ENCODE data around the gene SCN4B.

The SCN4B gene

DNA sequence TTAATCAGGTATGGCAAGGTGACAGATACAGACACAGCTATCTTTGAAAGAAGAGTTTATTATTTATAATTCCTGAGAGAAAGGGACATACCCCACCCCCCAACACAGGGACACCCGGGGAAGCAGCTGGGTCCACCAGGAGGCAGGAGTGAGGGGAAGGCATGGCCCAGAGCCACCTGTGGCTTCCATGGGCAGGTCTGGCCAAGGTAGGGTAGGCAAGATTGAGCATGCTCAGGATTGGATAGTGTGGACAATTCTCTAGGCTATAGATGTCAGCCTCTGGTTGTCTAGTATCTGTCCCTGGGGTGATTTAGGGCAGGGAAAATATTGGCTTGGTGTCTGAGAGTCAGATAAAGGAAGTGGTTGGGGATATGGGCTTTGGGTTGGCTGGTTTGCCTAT, 38.4 kb downstream of the SCN4B start:
- TF ChIP-seq, protein P1, sequence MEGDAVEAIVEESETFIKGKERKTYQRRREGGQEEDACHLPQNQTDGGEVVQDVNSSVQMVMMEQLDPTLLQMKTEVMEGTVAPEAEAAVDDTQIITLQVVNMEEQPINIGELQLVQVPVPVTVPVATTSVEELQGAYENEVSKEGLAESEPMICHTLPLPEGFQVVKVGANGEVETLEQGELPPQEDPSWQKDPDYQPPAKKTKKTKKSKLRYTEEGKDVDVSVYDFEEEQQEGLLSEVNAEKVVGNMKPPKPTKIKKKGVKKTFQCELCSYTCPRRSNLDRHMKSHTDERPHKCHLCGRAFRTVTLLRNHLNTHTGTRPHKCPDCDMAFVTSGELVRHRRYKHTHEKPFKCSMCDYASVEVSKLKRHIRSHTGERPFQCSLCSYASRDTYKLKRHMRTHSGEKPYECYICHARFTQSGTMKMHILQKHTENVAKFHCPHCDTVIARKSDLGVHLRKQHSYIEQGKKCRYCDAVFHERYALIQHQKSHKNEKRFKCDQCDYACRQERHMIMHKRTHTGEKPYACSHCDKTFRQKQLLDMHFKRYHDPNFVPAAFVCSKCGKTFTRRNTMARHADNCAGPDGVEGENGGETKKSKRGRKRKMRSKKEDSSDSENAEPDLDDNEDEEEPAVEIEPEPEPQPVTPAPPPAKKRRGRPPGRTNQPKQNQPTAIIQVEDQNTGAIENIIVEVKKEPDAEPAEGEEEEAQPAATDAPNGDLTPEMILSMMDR (IDR thresholded peaks at IDR 0.05; ENCODE audit: borderline replicate concordance, insufficient read depth, low read depth, low read length): no peak
- no peak overlapping the region for H3K4me3 ChIP-seq (ENCODE audit: low read depth, low read length)

DNA sequence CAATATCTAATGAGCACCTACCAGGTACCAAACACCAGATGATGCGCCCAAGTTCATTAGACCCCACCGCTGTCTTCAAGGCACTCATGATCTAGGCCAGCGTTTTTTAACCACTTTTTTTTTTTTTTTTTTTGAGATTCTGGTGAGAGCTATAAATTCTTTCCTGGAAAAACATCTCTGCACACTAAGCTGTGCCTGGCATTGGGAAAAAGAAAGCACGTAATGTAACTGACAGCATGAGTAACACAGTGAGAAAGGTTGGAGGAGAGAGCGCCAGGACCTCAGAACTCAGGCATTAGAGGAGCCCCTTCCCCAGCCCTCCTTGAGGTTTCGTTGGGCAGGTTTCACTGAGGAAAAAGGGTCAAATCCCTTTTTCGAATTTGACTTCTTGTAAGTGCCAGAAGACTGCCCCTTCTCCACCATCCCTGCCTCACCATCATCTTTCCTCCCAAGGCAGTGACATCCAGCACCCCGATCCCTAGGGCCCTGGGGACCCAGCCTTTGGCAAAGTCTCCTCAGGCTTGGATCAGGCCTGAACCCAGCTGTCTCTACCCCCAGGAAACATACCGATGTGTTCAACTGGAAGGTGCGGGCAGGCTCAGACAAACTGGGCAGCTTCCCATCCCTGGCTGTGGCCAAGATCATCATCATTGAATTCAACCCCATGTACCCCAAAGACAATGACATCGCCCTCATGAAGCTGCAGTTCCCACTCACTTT, 39.8 kb downstream of the SCN4B start:
- TF ChIP-seq, protein P1 (IDR thresholded peaks at IDR 0.05; ENCODE audit: borderline replicate concordance, insufficient read depth, low read depth, low read length): no peak
- H3K4me3 ChIP-seq (ENCODE audit: low read depth, low read length): no peak overlapping the region

DNA sequence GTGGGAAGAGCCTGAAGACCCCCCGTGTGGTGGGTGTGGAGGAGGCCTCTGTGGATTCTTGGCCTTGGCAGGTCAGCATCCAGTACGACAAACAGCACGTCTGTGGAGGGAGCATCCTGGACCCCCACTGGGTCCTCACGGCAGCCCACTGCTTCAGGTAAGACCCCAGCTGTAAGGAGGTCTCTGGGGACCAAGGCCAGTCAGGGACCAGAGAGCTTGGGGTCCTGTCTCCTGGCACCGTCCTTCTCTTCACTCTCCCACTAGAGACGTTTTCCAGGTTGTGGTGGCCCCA, 40.9 kb downstream of the SCN4B start:
- TF ChIP-seq, protein P1 (IDR thresholded peaks at IDR 0.05; ENCODE audit: borderline replicate concordance, insufficient read depth, low read depth, low read length): no peak
- no peak overlapping the region for H3K4me3 ChIP-seq (ENCODE audit: low read depth, low read length)

DNA sequence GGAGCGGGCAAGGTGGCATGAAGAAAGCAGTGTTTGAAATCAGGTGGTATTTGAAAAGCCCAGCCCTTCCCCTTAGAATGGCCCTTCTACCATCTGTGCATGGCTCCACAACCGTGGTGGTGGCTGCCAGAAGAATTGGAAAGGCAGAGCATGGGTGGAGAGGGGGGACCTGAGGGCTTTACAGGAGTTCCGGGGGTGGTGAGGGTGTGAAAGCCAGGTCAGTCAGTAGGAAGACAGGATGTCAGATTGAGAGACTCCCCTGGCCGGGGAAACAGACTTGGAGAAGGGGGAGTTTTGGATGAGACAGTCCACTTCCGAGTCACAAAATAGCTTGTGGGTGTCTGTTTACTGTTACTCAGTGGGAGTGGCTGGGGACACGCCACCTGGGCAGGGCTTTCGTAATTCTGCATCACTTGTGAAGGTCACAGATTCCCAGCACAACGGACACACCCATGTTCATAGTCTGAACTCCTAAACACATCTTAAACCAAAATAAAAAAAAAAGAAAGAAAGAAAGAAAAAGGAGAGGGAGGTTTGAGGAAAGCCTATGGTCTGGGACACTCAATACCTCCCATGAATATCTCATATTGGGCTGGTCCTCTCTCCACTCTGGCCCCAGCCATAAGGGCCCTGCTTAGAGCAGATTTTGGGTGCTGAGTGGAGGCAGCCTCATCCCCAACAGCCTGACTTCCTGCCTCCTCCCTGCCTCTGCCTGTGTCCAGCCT, 41.4 kb downstream of the SCN4B start:
- H3K4me3 ChIP-seq (ENCODE audit: low read depth, low read length): no peak overlapping the region
- TF ChIP-seq, protein P1 (IDR thresholded peaks at IDR 0.05; ENCODE audit: borderline replicate concordance, insufficient read depth, low read depth, low read length): no peak

DNA sequence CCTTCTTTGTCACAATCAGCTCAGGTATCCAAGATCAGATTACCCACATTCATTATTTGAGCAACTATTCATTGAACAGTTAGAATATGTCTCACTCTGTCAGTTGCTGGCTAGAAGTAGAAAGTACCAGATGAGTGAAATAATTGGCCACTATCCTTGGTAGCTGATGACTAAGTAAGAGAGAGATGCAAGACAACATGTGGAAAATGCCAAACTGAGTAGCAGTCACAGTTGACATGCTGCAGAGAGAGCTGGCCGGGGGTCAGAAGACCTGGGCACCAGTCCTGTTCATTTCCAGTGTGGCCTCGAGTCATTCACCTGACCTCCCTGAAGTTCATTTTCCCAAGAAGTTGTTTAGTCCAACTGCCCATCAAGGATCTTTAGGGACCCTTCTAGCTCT, 43.4 kb downstream of the SCN4B start:
- no peak overlapping the region for H3K4me3 ChIP-seq (ENCODE audit: low read depth, low read length)
- TF ChIP-seq, protein P1 (IDR thresholded peaks at IDR 0.05; ENCODE audit: borderline replicate concordance, insufficient read depth, low read depth, low read length): no peak

DNA sequence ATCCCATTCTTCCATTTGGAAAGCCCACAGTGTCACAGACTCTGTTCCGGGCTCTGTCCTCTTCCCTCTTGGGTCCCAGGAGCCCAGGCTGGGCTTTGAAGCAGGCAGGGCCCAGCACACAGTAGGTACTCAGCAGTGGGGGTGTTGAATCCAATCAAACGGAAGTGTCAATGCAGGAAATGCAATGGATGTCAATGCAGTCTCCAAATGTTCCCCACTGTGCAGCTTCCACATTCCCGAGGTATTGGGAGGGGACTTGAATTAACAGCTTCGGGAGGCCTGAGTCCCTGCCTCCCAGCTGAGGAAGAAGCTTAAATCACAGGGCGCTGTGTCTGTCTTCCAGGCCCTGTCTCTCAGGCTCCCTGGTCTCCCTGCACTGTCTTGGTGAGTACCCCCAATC, 44.1 kb downstream of the SCN4B start:
- TF ChIP-seq, protein P1 (IDR thresholded peaks at IDR 0.05; ENCODE audit: borderline replicate concordance, insufficient read depth, low read depth, low read length): no peak

DNA sequence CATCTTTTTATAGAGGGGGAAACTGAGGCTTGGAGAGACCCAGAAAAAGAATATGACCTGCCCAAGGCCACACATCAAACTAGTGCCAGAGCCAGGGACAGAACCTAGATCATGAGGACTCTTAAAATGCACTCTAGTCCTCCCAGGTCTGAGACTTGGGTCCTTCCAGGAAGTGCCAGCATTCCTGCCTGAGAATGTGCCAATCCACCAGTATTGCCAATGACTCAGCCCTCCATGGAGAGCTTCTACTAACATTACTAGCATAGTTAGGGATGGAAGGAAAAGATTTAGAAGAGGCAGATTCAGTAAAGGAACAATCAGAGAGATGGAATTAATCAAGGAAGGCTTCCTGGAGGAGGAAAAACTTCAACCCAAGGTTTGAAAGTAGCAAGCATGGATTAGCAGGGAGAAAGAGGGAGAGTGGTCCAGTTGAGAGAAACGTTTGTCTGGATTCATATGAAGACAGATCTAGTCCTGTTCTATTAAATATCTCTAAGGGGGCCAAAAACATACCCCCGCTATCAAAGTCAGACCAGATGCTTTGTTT, 45.8 kb downstream of the SCN4B start:
- no peak overlapping the region for H3K4me3 ChIP-seq (ENCODE audit: low read depth, low read length)
- TF ChIP-seq, protein P1 (IDR thresholded peaks at IDR 0.05; ENCODE audit: borderline replicate concordance, insufficient read depth, low read depth, low read length): no peak

More for the DNA sequence above, 44.1 kb downstream of the SCN4B start:
- no peak overlapping the region for H3K4me3 ChIP-seq (ENCODE audit: low read depth, low read length)

All from GM12875 (cell line).